ENCODE data around the gene PGF.
"Not testable (repeated sequence)": the region's sequence is repeated elsewhere in the genome, so short reads cannot be mapped to it uniquely, and the experiment has no call there.

Gene PGF

GRCh38 chr14:74955229-74956026, at the start of gene PGF:
TSS of gene PGF (minus strand) at chr14:74955597. CDS start at chr14:74955242, 355 bp downstream.
- peaks cover 8% of the 10 kb centered on the region for H3K4me1 ChIP-seq (ENCODE audit: insufficient read depth, low read length)
- H3K36me3 ChIP-seq (ENCODE audit: insufficient read depth, low read length): no peaks in the 10 kb centered on the region
- H3K9me3 ChIP-seq (ENCODE audit: control insufficient read depth, insufficient read depth, low read length): no peaks in the 10 kb centered on the region
- H3K9ac ChIP-seq (ENCODE audit: low read depth, low read length): peak within 1 kb of the TSS; percentile 70; the same call in 1 of the 2 replicates

DNA sequence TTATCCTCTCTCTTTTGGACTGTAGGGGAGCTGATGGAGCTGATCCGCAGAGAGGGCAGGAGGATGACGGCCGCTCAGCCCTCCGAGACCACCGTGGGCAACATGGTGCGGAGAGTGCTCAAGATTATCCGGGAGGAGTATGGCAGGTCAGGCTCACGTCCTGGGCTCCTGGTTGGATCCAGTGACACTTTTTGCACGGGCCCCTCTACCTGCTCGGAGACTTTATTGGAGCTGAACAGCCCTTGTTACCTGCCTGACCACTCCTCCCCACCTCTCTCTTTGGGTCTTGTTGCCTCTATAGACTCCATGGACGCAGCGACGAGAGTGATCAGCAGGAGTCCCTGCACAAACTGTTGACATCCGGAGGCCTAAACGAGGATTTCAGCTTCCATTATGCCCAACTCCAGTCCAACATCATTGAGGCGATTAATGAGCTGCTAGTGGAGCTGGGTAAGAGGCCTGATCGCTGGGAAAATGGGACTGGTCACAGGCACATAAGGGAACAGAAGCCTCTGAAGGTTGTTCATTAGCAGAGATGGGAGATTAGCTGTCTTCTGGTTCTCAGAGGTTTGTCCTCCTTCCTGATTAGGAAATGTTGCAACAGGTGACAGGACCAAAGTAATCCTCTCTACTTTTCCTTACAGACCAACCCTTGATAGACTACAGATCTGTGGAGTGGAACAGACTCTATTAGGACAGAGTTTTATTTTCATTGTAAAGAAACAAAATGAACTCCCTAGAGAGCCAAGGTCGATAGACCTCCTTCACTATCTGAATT, 48.0 kb upstream of the PGF start:
- H3K9me3 ChIP-seq (ENCODE audit: control insufficient read depth, insufficient read depth, low read length): no peaks in the 10 kb centered on the region
- peaks cover 23% of the 10 kb centered on the region for H3K36me3 ChIP-seq (ENCODE audit: insufficient read depth, low read length)
- no peaks in the 10 kb centered on the region for H3K4me1 ChIP-seq (ENCODE audit: insufficient read depth, low read length)
- H3K9ac ChIP-seq (ENCODE audit: low read depth, low read length): peak overlapping the region; percentile 85

GRCh38 chr14:75002392-75003249, 47.2 kb upstream of the PGF start, which contains the start of gene EIF2B2:
TSS of gene EIF2B2 (plus strand) at chr14:75002921. CDS start at chr14:75002991, 70 bp downstream.
- H3K4me1 ChIP-seq (ENCODE audit: insufficient read depth, low read length): no peaks in the 10 kb centered on the region
- H3K9ac ChIP-seq (ENCODE audit: low read depth, low read length): peak within 1 kb of the TSS; percentile 85
- peaks cover 18% of the 10 kb centered on the region for H3K36me3 ChIP-seq (ENCODE audit: insufficient read depth, low read length)
- no peaks in the 10 kb centered on the region for H3K9me3 ChIP-seq (ENCODE audit: control insufficient read depth, insufficient read depth, low read length)

- no peaks in the 10 kb centered on the region for H3K9me3 ChIP-seq (ENCODE audit: control insufficient read depth, insufficient read depth, low read length)
- no peaks in the 10 kb centered on the region for H3K4me1 ChIP-seq (ENCODE audit: insufficient read depth, low read length)
- peak overlapping the region; percentile 85; the same call in 1 of the 2 replicates for H3K9ac ChIP-seq (ENCODE audit: low read depth, low read length)
- H3K36me3 ChIP-seq (ENCODE audit: insufficient read depth, low read length): peaks cover 12% of the 10 kb centered on the region
Measured at GRCh38 chr14:75001899-75002298, 46.5 kb upstream of the PGF start.

DNA sequence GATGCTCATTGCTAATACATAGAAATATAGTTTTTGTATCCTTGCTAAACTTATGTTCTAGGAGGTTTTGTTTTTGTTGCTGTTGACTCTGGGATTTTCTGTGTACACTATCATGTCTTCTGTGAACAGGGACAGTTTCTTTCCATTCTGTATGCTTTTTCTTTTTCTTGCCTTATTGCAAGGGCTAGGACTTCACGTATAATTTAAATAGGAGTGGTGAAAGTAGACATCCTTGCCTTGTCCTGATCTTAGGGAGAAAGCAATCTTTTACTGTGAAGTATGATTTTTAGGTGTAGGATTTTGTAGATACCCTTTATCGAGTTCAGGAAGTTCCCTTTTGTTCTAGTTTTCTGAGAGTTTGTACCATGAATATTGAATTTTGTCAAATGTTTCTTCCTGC, 45.9 kb upstream of the PGF start:
- Histone ChIP-seq H3K4me1 (ENCODE audit: insufficient read depth, low read length) (no peaks in the 10 kb centered on the region), H3K9ac (ENCODE audit: low read depth, low read length) (no peak overlapping the region), H3K9me3 (ENCODE audit: control insufficient read depth, insufficient read depth, low read length) (no peaks in the 10 kb centered on the region), H3K36me3 (ENCODE audit: insufficient read depth, low read length) (peaks cover 9% of the 10 kb centered on the region)

- H3K4me1 ChIP-seq (ENCODE audit: insufficient read depth, low read length); H3K36me3 ChIP-seq (ENCODE audit: insufficient read depth, low read length); H3K9ac ChIP-seq (ENCODE audit: low read depth, low read length); H3K9me3 ChIP-seq (ENCODE audit: control insufficient read depth, insufficient read depth, low read length): not testable (repeated sequence)
Measured at GRCh38 chr14:74995781-74996180, 40.4 kb upstream of the PGF start.

GRCh38 chr14:74994182-74994581, 38.8 kb upstream of the PGF start:
- not testable (repeated sequence) for H3K36me3 ChIP-seq (ENCODE audit: insufficient read depth, low read length); H3K4me1 ChIP-seq (ENCODE audit: insufficient read depth, low read length); H3K9ac ChIP-seq (ENCODE audit: low read depth, low read length); H3K9me3 ChIP-seq (ENCODE audit: control insufficient read depth, insufficient read depth, low read length)

- H3K9me3 ChIP-seq (ENCODE audit: control insufficient read depth, insufficient read depth, low read length): no peaks in the 10 kb centered on the region
- no peak overlapping the region for H3K9ac ChIP-seq (ENCODE audit: low read depth, low read length)
Measured at GRCh38 chr14:74988993-74989392, 33.6 kb upstream of the PGF start.

DNA sequence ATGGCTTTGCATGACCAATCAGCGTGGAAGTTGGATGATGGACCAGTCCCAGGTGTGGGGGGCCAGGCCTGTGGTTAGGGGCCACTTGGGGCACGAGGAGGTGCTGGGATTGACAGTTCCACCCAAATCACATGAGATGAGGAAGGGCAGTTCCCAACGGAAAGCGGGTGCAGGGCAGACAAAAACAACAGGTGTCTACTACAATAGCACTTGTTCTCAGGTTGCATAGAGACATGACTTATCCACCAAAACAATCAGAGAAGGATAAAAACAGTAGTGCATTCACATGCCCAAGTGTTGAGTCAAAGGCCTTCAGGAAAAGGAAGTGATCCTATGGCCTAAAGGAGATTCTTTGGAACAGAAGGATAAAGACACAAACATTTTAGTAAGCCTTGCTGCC, 32.7 kb upstream of the PGF start:
- Histone ChIP-seq H3K36me3 (ENCODE audit: insufficient read depth, low read length) (no peaks in the 10 kb centered on the region), H3K4me1 (ENCODE audit: insufficient read depth, low read length) (peaks cover 25% of the 10 kb centered on the region; the same call in 1 of the 2 replicates), H3K9ac (ENCODE audit: low read depth, low read length) (no peak overlapping the region), H3K9me3 (ENCODE audit: control insufficient read depth, insufficient read depth, low read length) (no peaks in the 10 kb centered on the region)

More at GRCh38 chr14:74988993-74989392, 33.6 kb upstream of the PGF start:
- H3K36me3 ChIP-seq (ENCODE audit: insufficient read depth, low read length): no peaks in the 10 kb centered on the region
- peaks cover 25% of the 10 kb centered on the region; the same call in 1 of the 2 replicates for H3K4me1 ChIP-seq (ENCODE audit: insufficient read depth, low read length)

- no peaks in the 10 kb centered on the region for H3K36me3 ChIP-seq (ENCODE audit: insufficient read depth, low read length)
- no peaks in the 10 kb centered on the region for H3K9me3 ChIP-seq (ENCODE audit: control insufficient read depth, insufficient read depth, low read length)
- H3K9ac ChIP-seq (ENCODE audit: low read depth, low read length): no peak overlapping the region
- peaks cover 25% of the 10 kb centered on the region; the same call in 1 of the 2 replicates for H3K4me1 ChIP-seq (ENCODE audit: insufficient read depth, low read length)
Measured at GRCh38 chr14:74985806-74986205, 30.4 kb upstream of the PGF start.

- no peaks in the 10 kb centered on the region for H3K9me3 ChIP-seq (ENCODE audit: control insufficient read depth, insufficient read depth, low read length)
- no peaks in the 10 kb centered on the region for H3K36me3 ChIP-seq (ENCODE audit: insufficient read depth, low read length)
- H3K4me1 ChIP-seq (ENCODE audit: insufficient read depth, low read length): peaks cover 32% of the 10 kb centered on the region; the same call in 1 of the 2 replicates
- no peak overlapping the region for H3K9ac ChIP-seq (ENCODE audit: low read depth, low read length)
Measured at GRCh38 chr14:74985028-74985310, 29.6 kb upstream of the PGF start.

GRCh38 chr14:74984236-74985027, 29.0 kb upstream of the PGF start:
- Histone ChIP-seq H3K9ac (ENCODE audit: low read depth, low read length) (no peak overlapping the region), H3K36me3 (ENCODE audit: insufficient read depth, low read length) (no peaks in the 10 kb centered on the region), H3K4me1 (ENCODE audit: insufficient read depth, low read length) (peaks cover 37% of the 10 kb centered on the region; the same call in 1 of the 2 replicates), H3K9me3 (ENCODE audit: control insufficient read depth, insufficient read depth, low read length) (no peaks in the 10 kb centered on the region)

GRCh38 chr14:74983343-74983742, 27.9 kb upstream of the PGF start:
- no peak overlapping the region for H3K9ac ChIP-seq (ENCODE audit: low read depth, low read length)
- H3K36me3 ChIP-seq (ENCODE audit: insufficient read depth, low read length): no peaks in the 10 kb centered on the region
- H3K4me1 ChIP-seq (ENCODE audit: insufficient read depth, low read length): peaks cover 38% of the 10 kb centered on the region
- H3K9me3 ChIP-seq (ENCODE audit: control insufficient read depth, insufficient read depth, low read length): no peaks in the 10 kb centered on the region

All from ES-I3 (cell line).